22Rv1 (cell line): ENCODE measurements around the gene PLD4.

ENCODE experiments used
- ZFX ChIP-seq: fragments of 450-650 bp; IDR thresholded peaks from 2 replicates; pipeline ENCODE4 v1.6.1; 2017; ENCODE audit warnings: antibody characterized with exemption, borderline replicate concordance
- TF ChIP-seq, protein P1 (sequence below): fragments of 450-650 bp; IDR thresholded peaks from 2 replicates; pipeline ENCODE4 v1.5.1; 2017; ENCODE audit warnings: mild to moderate bottlenecking

DNA sequence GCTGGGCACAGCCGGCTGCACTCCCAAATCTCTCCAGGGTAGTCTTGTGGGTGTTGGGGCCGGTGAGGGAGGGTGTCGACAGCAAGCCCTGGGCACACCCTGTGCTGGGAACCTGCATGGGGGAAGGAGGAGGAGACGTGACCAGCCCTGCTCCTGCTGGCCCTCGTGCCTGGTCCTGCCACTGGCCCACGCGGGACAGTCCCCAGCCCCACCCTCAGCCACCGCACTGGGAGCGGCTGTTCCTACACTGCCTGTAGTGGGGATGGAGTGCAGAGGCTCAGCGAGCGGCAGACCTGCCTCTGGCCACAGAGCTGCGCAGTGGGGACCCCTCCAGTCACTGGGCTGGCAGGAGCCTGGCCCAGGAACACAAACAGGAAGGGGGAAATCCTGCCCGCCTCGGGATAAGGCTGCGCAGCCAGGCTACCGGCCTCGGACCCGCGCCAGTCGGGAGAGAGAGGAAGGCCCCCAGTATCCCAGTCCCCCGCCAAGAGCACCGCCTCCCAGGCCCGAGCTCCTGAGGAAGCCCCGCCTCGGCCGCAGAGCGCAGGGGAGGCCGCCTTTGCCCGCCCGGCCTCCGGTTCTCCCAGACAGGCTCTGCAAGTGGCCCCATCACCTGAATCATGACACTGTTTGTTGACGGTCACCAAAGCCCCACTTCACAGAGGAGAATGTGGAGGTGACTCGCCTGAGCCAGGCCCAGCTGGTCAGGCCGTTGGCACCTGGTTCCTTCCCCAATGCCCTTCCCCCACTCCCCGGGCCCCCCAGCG is 42.9 kb downstream of the PLD4 start:
- TF ChIP-seq, protein P1, sequence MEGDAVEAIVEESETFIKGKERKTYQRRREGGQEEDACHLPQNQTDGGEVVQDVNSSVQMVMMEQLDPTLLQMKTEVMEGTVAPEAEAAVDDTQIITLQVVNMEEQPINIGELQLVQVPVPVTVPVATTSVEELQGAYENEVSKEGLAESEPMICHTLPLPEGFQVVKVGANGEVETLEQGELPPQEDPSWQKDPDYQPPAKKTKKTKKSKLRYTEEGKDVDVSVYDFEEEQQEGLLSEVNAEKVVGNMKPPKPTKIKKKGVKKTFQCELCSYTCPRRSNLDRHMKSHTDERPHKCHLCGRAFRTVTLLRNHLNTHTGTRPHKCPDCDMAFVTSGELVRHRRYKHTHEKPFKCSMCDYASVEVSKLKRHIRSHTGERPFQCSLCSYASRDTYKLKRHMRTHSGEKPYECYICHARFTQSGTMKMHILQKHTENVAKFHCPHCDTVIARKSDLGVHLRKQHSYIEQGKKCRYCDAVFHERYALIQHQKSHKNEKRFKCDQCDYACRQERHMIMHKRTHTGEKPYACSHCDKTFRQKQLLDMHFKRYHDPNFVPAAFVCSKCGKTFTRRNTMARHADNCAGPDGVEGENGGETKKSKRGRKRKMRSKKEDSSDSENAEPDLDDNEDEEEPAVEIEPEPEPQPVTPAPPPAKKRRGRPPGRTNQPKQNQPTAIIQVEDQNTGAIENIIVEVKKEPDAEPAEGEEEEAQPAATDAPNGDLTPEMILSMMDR = no peak
- no peak for TF ChIP-seq ZFX
